Thyroid gland (tissue), 4 donors: ENCODE measurements around the gene PMFBP1. TPM values are rescaled to one million over a fixed set of nuclear protein-coding genes. Genes with fewer than 3 reads are reported as not detected.
"Not testable (repeated sequence)": the region's sequence is repeated elsewhere in the genome, so short reads cannot be mapped to it uniquely, and the experiment has no call there.

ENCODE experiments used
- DNase-seq, 2 donors: peaks; one replicate each; pipeline ENCODE4 v3.0.0-alpha.2; 2019
- H3K27ac ChIP-seq, 3 donors: fragments of 200-600 bp; sonication (generic); 1 replicate in 2 of 3; 2 replicates in 1 of 3; pipeline ENCODE4 v1.5.1; 2016 to 2019; ENCODE audit warnings: mild to moderate bottlenecking in 1 of 3, moderate library complexity in 1 of 3
- H3K27me3 ChIP-seq: fragments of 200-600 bp; sonication (generic); one replicate; pipeline ENCODE4 v1.5.1; 2019
- H3K36me3 ChIP-seq, 2 donors: fragments of 200-600 bp; sonication (generic); one replicate each; pipeline ENCODE4 v1.5.1; 2016 to 2019
- H3K4me1 ChIP-seq, 2 donors: fragments of 200-600 bp; sonication (generic); one replicate each; pipeline ENCODE4 v1.5.1; 2017 to 2019
- H3K4me3 ChIP-seq, 3 donors: fragments of 200-600 bp; sonication (generic); replicated peaks in 1 of 3; 1 replicate in 2 of 3; 2 replicates in 1 of 3; pipeline ENCODE4 v1.5.1; 2016; ENCODE audit warnings: mild to moderate bottlenecking in 1 of 3
- H3K9me3 ChIP-seq: fragments of 200-600 bp; sonication (generic); one replicate; pipeline ENCODE4 v1.5.1; 2017
- POLR2A ChIP-seq, 2 donors: fragments of 450-650 bp; IDR thresholded peaks; one replicate each; pipeline ENCODE4 v1.6.1; 2017; ENCODE audit warnings: antibody characterized with exemption in 2 of 2, mild to moderate bottlenecking in 2 of 2, moderate library complexity in 1 of 2
- WGBS, 2 donors: methylation state at CpG; one replicate each; pipeline ENCODE4 v1.1.5; 2017; 5-methylcytosine and 5-hydroxymethylcytosine counted together
- intact Hi-C: fragments of 100-400 bp; cut with DNase I; formaldehyde crosslinking; loops from one replicate; pipeline ENCODE4 v1.15.1; 2023
- total RNA-seq, 4 donors: library from RNA; depleted of rRNA; stranded (reverse); fragments of >200 nt; gene quantifications; one replicate each; pipeline ENCODE4 v1.2.3, GENCODE V29; 2016
- TF ChIP-seq, protein P1 (sequence below), 6 experiments: fragments of 200-600 bp in 3 of 6; fragments of 450-650 bp in 3 of 6; sonication (generic) in 3 of 6; IDR thresholded peaks; one replicate each; pipeline ENCODE4 v1.5.1; 2016 to 2019; ENCODE audit warnings: antibody characterized with exemption in 6 of 6, mild to moderate bottlenecking in 2 of 6, inconsistent platforms in 1 of 6, moderate library complexity in 1 of 6

Gene PMFBP1
- total RNA-seq, 4 donors from 2014 or later: 0.54 to 0.88 (median 0.67) TPM; not detected in 1

- intact Hi-C loops: loop anchor here (5.0 to 10.0 kb wide), 2 partner anchors 84 to 286 kb away; partner anchors contain the start of genes AP1G1 and DHODH
- no peak overlapping the region for H3K27ac ChIP-seq
- H3K4me3 ChIP-seq: no peak overlapping the region
- TF ChIP-seq, protein P1, sequence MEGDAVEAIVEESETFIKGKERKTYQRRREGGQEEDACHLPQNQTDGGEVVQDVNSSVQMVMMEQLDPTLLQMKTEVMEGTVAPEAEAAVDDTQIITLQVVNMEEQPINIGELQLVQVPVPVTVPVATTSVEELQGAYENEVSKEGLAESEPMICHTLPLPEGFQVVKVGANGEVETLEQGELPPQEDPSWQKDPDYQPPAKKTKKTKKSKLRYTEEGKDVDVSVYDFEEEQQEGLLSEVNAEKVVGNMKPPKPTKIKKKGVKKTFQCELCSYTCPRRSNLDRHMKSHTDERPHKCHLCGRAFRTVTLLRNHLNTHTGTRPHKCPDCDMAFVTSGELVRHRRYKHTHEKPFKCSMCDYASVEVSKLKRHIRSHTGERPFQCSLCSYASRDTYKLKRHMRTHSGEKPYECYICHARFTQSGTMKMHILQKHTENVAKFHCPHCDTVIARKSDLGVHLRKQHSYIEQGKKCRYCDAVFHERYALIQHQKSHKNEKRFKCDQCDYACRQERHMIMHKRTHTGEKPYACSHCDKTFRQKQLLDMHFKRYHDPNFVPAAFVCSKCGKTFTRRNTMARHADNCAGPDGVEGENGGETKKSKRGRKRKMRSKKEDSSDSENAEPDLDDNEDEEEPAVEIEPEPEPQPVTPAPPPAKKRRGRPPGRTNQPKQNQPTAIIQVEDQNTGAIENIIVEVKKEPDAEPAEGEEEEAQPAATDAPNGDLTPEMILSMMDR (IDR thresholded peaks at IDR 0.05): no peak
- no peak for TF ChIP-seq POLR2A (IDR thresholded peaks at IDR 0.05)
- 79 to 86% methylated on average over 3 of the region's 3 CpGs for WGBS, 2 donors
- no peaks in the 10 kb centered on the region for H3K9me3 ChIP-seq
- DNase-seq: no peak
- H3K4me1 ChIP-seq: peaks cover 16 to 18% of the 10 kb centered on the region in 2 donors
- H3K36me3 ChIP-seq: peaks cover 18 to 34% of the 10 kb centered on the region in 2 donors
- H3K27me3 ChIP-seq: no peaks in the 10 kb centered on the region
Observed at GRCh38 chr16:72091217-72091616, 80.7 kb downstream of the PMFBP1 start.

DNA sequence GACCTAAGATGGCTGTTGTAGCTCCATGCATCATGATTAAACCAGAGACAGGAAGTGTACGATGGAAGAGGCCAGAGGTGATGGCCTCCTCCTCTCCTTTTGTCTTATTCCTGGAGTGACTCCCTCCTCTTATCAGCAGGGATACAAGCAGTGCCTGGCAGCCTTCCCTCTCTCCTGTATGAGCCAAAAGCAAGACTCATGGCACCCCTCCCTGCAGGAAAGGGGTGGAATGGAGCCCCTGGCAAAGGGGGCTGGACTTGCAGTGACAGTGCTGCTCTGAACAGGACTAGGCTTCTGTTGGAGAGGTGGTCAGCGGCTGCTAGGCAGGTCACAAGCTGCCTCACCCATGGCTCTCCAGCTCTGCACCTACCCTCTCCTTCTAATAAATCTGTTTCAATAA is 87.0 kb downstream of the PMFBP1 start:
- WGBS, 2 donors: 93 to 100% methylated on average over 2 of the region's 2 CpGs
- no peak for DNase-seq
- H3K27ac ChIP-seq: no peak overlapping the region
- no peaks in the 10 kb centered on the region for H3K27me3 ChIP-seq
- H3K9me3 ChIP-seq: no peaks in the 10 kb centered on the region
- no peak overlapping the region for H3K4me3 ChIP-seq
- peaks cover 34 to 47% of the 10 kb centered on the region in 2 donors for H3K36me3 ChIP-seq
- no peak for TF ChIP-seq POLR2A (IDR thresholded peaks at IDR 0.05)
- TF ChIP-seq, protein P1 (IDR thresholded peaks at IDR 0.05): no peak
- no peaks in the 10 kb centered on the region for H3K4me1 ChIP-seq
- intact Hi-C loops: no loop called here

GRCh38 chr16:72084445-72084844 is 87.5 kb downstream of the PMFBP1 start:
- Histone ChIP-seq H3K27ac (no peak overlapping the region), H3K4me1 (no peaks in the 10 kb centered on the region), H3K4me3 (no peak overlapping the region), H3K36me3 (peaks cover 30 to 43% of the 10 kb centered on the region in 2 donors), H3K27me3 (no peaks in the 10 kb centered on the region), H3K9me3 (no peaks in the 10 kb centered on the region)
- 100% methylated on average over 10 of the region's 10 CpGs for WGBS, 2 donors
- intact Hi-C loops: no loop called here
- no peak for TF ChIP-seq POLR2A (IDR thresholded peaks at IDR 0.05)
- TF ChIP-seq, protein P1 (IDR thresholded peaks at IDR 0.05): no peak
- no peak for DNase-seq

GRCh38 chr16:72083778-72084404 is 88.1 kb downstream of the PMFBP1 start:
- H3K36me3 ChIP-seq: peaks cover 30 to 37% of the 10 kb centered on the region in 2 donors
- H3K4me3 ChIP-seq: no peak overlapping the region
- no peak overlapping the region for H3K27ac ChIP-seq
- TF ChIP-seq POLR2A (IDR thresholded peaks at IDR 0.05): no peak
- TF ChIP-seq, protein P1 (IDR thresholded peaks at IDR 0.05): no peak
- DNase-seq: no peak
- H3K27me3 ChIP-seq: no peaks in the 10 kb centered on the region
- no peaks in the 10 kb centered on the region for H3K9me3 ChIP-seq
- intact Hi-C loops: no loop called here
- no peaks in the 10 kb centered on the region for H3K4me1 ChIP-seq
- WGBS, 2 donors: 57 to 64% methylated on average over 3 of the region's 3 CpGs

- WGBS, 2 donors: 83 to 92% methylated on average over 1 to 2 of the region's 5 CpGs
- H3K9me3 ChIP-seq, H3K27ac ChIP-seq, intact Hi-C loops, H3K4me1 ChIP-seq, H3K4me3 ChIP-seq, H3K36me3 ChIP-seq, DNase-seq, H3K27me3 ChIP-seq: not testable (repeated sequence)
Observed at GRCh38 chr16:72076991-72077706, 94.8 kb downstream of the PMFBP1 start.

GRCh38 chr16:72075067-72075466 is 96.9 kb downstream of the PMFBP1 start:
- DNase-seq, H3K4me1 ChIP-seq, H3K27me3 ChIP-seq, H3K36me3 ChIP-seq, intact Hi-C loops, H3K9me3 ChIP-seq, H3K27ac ChIP-seq, H3K4me3 ChIP-seq: not testable (repeated sequence)
- WGBS, 2 donors: 29 to 38% methylated on average over 1 of the region's 6 CpGs
